Calu3 (cell line): ENCODE results near the gene RPS26. TPM values are rescaled to one million over a fixed set of nuclear protein-coding genes. Genes with fewer than 3 reads are reported as not detected.
A peak's percentile ranks its signal among the peaks of the same experiment; 100 is the strongest.

Experiments
- BruUV-seq: library from RNA; stranded (reverse); fragments of 400-500 nt; replicated peaks from 2 replicates; lab custom pipeline; 2021; lab: Mats Ljungman, UMichigan
- CTCF ChIA-PET: fragments of 300-600 bp; sonication (Branson Sonifier 250); formaldehyde crosslinking; loops from one replicate; lab custom pipeline; 2022; ENCODE audit warnings: antibody characterized with exemption; lab: Charles Lee
- DNase-seq: peaks from one replicate; pipeline ENCODE4 v3.0.0; 2022
- H3K27ac Mint-ChIP-seq: one replicate; pipeline ENCODE4 v1.8.0; 2022; ENCODE audit warnings: mixed read lengths; ENCODE audit not compliant: unreplicated experiment
- H3K27me3 Mint-ChIP-seq: one replicate; pipeline ENCODE4 v1.8.0; 2022; ENCODE audit warnings: mixed read lengths; ENCODE audit not compliant: unreplicated experiment
- H3K36me3 Mint-ChIP-seq: one replicate; pipeline ENCODE4 v1.8.0; 2022; ENCODE audit warnings: mild to moderate bottlenecking, moderate library complexity, mixed read lengths; ENCODE audit not compliant: insufficient read depth, unreplicated experiment
- H3K4me1 Mint-ChIP-seq: one replicate; pipeline ENCODE4 v1.8.0; 2022; ENCODE audit warnings: mild to moderate bottlenecking, low read depth, mixed read lengths; ENCODE audit not compliant: unreplicated experiment
- H3K4me3 Mint-ChIP-seq: one replicate; pipeline ENCODE4 v1.8.0; 2022; ENCODE audit warnings: mild to moderate bottlenecking, low read depth, moderate library complexity, mixed read lengths; ENCODE audit not compliant: unreplicated experiment
- H3K9me3 Mint-ChIP-seq: one replicate; pipeline ENCODE4 v1.8.0; 2022; ENCODE audit warnings: low read depth, mixed read lengths; ENCODE audit not compliant: unreplicated experiment
- intact Hi-C: fragments of 100-400 bp; cut with micrococcal nuclease; formaldehyde crosslinking; loops from one replicate; pipeline ENCODE4 v1.10.0; 2022; ENCODE audit not compliant: unreplicated experiment
- total RNA-seq: library from RNA; stranded (reverse); gene quantifications from 2 replicates; pipeline ENCODE4 v1.2.3, GENCODE V29; 2022
- TF ChIP-seq, protein P1 (sequence below): fragments of 200-600 bp; IDR thresholded peaks from one replicate; pipeline ENCODE4 v1.8.0; 2022; ENCODE audit warnings: antibody characterized with exemption; ENCODE audit not compliant: unreplicated experiment

Gene RPS26
- total RNA-seq, 1 experiment from 2014 or later = 50.7 TPM

DNA sequence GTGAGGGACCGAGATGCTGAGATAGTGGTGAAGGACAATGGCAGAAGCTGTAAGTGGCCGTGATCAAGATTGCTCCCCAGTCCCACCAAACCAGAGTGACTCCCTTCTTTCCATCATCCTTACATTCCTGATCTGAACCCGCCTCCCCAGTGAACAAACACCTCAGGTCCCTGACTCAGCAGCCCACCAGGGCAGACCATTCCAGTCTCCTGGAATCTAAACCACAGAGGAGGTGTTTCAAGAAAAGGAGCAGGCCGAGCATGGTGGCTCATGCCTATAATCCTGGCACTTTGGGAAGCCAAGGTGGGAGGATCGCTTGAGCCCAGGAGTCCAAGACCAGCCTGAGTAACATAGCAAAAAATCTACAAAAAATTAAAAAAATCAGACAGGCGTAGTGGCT lies 44.9 kb downstream of the RPS26 start:
- CTCF ChIA-PET = interaction anchor here (0.5 kb wide), 1 partner anchor 12 kb away, joined by 5 read pairs; no protein-coding TSS in a partner anchor
- DNase-seq = no peak
- peaks cover 66% of the 10 kb centered on the region for H3K36me3 Mint-ChIP-seq

DNA sequence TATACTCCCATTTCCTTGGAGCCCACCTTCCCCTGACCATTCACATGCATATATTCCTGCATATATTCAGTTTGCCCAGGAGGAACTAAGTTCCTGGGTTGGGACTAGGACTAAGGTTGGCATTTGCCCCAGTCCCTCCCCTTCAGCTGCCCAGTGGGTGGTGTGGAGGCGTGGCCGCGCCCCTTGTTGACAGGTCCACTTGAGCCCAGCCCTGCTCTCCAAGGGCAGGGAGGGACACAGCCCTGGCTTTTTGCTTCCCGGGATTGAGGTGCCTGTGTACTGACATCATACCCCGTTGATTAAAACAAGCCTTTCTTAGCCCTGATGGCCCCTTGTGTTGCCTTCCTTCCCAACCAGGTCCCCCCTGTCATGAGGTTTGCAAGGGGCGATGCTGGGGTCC lies 45.5 kb downstream of the RPS26 start:
- H3K9me3 Mint-ChIP-seq = no peaks in the 10 kb centered on the region
- peaks cover 21% of the 10 kb centered on the region for H3K4me1 Mint-ChIP-seq
- no TSS peak for BruUV-seq
- DNase-seq = peak; percentile 39
- H3K36me3 Mint-ChIP-seq = peaks cover 66% of the 10 kb centered on the region
- H3K27ac Mint-ChIP-seq = no peak overlapping the region
- intact Hi-C loops = no loop called here
- no peak overlapping the region for H3K4me3 Mint-ChIP-seq
- H3K27me3 Mint-ChIP-seq = no peaks in the 10 kb centered on the region
- TF ChIP-seq, protein P1, sequence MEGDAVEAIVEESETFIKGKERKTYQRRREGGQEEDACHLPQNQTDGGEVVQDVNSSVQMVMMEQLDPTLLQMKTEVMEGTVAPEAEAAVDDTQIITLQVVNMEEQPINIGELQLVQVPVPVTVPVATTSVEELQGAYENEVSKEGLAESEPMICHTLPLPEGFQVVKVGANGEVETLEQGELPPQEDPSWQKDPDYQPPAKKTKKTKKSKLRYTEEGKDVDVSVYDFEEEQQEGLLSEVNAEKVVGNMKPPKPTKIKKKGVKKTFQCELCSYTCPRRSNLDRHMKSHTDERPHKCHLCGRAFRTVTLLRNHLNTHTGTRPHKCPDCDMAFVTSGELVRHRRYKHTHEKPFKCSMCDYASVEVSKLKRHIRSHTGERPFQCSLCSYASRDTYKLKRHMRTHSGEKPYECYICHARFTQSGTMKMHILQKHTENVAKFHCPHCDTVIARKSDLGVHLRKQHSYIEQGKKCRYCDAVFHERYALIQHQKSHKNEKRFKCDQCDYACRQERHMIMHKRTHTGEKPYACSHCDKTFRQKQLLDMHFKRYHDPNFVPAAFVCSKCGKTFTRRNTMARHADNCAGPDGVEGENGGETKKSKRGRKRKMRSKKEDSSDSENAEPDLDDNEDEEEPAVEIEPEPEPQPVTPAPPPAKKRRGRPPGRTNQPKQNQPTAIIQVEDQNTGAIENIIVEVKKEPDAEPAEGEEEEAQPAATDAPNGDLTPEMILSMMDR = no peak
- CTCF ChIA-PET = no interaction called here

More for the DNA sequence above, 44.9 kb downstream of the RPS26 start:
- peaks cover 27% of the 10 kb centered on the region for H3K4me1 Mint-ChIP-seq
- H3K4me3 Mint-ChIP-seq = no peak overlapping the region
- no peak overlapping the region for H3K27ac Mint-ChIP-seq
- no peaks in the 10 kb centered on the region for H3K9me3 Mint-ChIP-seq
- no peaks in the 10 kb centered on the region for H3K27me3 Mint-ChIP-seq
- TF ChIP-seq, protein P1 = no peak
- intact Hi-C loops = no loop called here
- no TSS peak for BruUV-seq

Other genes with a start within 250 kb of the RPS26 start
- gene SARNP, start 224.2 kb upstream of the RPS26 start, total RNA-seq = 64.4 and 73.8 TPM in 2 replicates
- 93.6 and 95.4 TPM in 2 replicates for gene ORMDL2, start 223.9 kb upstream of the RPS26 start, total RNA-seq
- 39.0 and 44.3 TPM in 2 replicates for gene DNAJC14, start 212.3 kb upstream of the RPS26 start, total RNA-seq
- gene MMP19, start 199.0 kb upstream of the RPS26 start, total RNA-seq = not detected in 2 replicates
- 33.6 and 35.4 TPM in 2 replicates for gene PYM1, start 114.0 kb upstream of the RPS26 start, total RNA-seq
- 50.3 and 51.2 TPM in 2 replicates for gene DGKA, start 110.8 kb upstream of the RPS26 start, total RNA-seq
- 1.6 and 2.1 TPM in 2 replicates for gene PMEL, start 75.9 kb upstream of the RPS26 start, total RNA-seq
- 68.9 and 76.4 TPM in 2 replicates for gene CDK2, start 75.1 kb upstream of the RPS26 start, total RNA-seq
- gene RAB5B, start 67.8 kb upstream of the RPS26 start, total RNA-seq = 84.7 and 91.6 TPM in 2 replicates
- 31.1 and 34.9 TPM in 2 replicates for gene SUOX, start 44.6 kb upstream of the RPS26 start, total RNA-seq
- gene IKZF4, start 20.9 kb upstream of the RPS26 start, total RNA-seq = 7.3 and 9.0 TPM in 2 replicates
- 170 and 183 TPM in 2 replicates for gene ERBB3, start 38.2 kb downstream of the RPS26 start, total RNA-seq
- 229 and 233 TPM in 2 replicates for gene PA2G4, start 62.6 kb downstream of the RPS26 start, total RNA-seq
- gene RPL41, start 74.7 kb downstream of the RPS26 start, total RNA-seq = 2,379 and 2,426 TPM in 2 replicates
- 6.6 and 8.2 TPM in 2 replicates for gene ZC3H10, start 76.3 kb downstream of the RPS26 start, total RNA-seq
- 72.7 and 91.1 TPM in 2 replicates for gene ESYT1, start 86.3 kb downstream of the RPS26 start, total RNA-seq
- 52.4 and 53.7 TPM in 2 replicates for gene MYL6B, start 110.7 kb downstream of the RPS26 start, total RNA-seq
- gene MYL6, start 116.4 kb downstream of the RPS26 start, total RNA-seq = 1,037 and 1,130 TPM in 2 replicates
- 143 and 150 TPM in 2 replicates for gene SMARCC2, start 147.6 kb downstream of the RPS26 start, total RNA-seq
- gene RNF41, start 180.0 kb downstream of the RPS26 start, total RNA-seq = 42.6 and 43.9 TPM in 2 replicates
- 55.5 and 63.3 TPM in 2 replicates for gene NABP2, start 182.4 kb downstream of the RPS26 start, total RNA-seq
- gene SLC39A5, start 188.1 kb downstream of the RPS26 start, total RNA-seq = 0.98 TPM in 1 of 2 replicates, not detected in the other
- 45.3 and 50.6 TPM in 2 replicates for gene ANKRD52, start 216.5 kb downstream of the RPS26 start, total RNA-seq
- 10.7 and 11.4 TPM in 2 replicates for gene COQ10A, start 225.0 kb downstream of the RPS26 start, total RNA-seq